K562 (cell line): ENCODE results near the gene RAP1GAP2. TPM values are rescaled to one million over a fixed set of nuclear protein-coding genes. Genes with fewer than 3 reads are reported as not detected.

Source experiments
- ATAC-seq: fragments of 200-7000 bp; cut with Tn5 transposase; 3 replicates; pipeline ENCODE4 v1.9.1; 2020; ENCODE audit warnings: moderate library complexity
- BruUV-seq: library from RNA; stranded (reverse); fragments of 400-500 nt; replicated peaks from 2 replicates; lab custom pipeline; 2021; lab: Mats Ljungman, UMichigan
- CTCF ChIA-PET: fragments of 300-600 bp; formaldehyde crosslinking; extraction: SDS; loops from one replicate; lab custom pipeline; 2021; ENCODE audit warnings: low intra/inter-chr PET ratio; lab: Yijun Ruan, JAX
- POLR2A ChIA-PET: fragments of 300-600, 350-650 bp; sonication (Branson Sonifier 250); formaldehyde crosslinking; extraction: SDS; loops from one replicate; lab custom pipeline; 2021; ENCODE audit warnings: antibody characterized with exemption, inconsistent platforms; lab: Yijun Ruan, JAX
- DNase-seq, 4 experiments: peaks; one replicate each; pipeline versions ENCODE4 v3.0.0 to v3.0.0-alpha.2; 2011 to 2018; ENCODE audit warnings: low spot score in 3 of 4, mixed read lengths in 3 of 4; ENCODE audit errors: extremely low read depth in 1 of 4
- FAIRE-seq: peaks from 2 replicates; lab custom pipeline; 2011; peaks lifted over from hg19 to GRCh38; lab: Jason Lieb, UNC
- H2AFZ ChIP-seq: 2 replicates; pipeline ENCODE4 v1.6.0; 2011; ENCODE audit warnings: low read depth, low read length, control low read depth, inconsistent platforms
- H3K27ac ChIP-seq: fragments of 200-600 bp; 3 replicates; pipeline ENCODE4 v1.8.0; 2011; ENCODE audit warnings: low read depth, mild to moderate bottlenecking, control low read depth, inconsistent platforms, low read length, moderate library complexity, mixed read lengths; ENCODE audit errors: extremely low read depth
- H3K27me3 ChIP-seq, 2 experiments: fragments of 300-600 bp in 1 of 2; 2 replicates in 1 of 2; 3 replicates in 1 of 2; pipeline versions ENCODE4 v1.6.0 to v1.8.0; 2011; ENCODE audit warnings: inconsistent platforms in 2 of 2, low read length in 2 of 2, mild to moderate bottlenecking in 1 of 2, mixed read lengths in 1 of 2, moderate library complexity in 1 of 2; ENCODE audit not compliant: control insufficient read depth in 2 of 2, insufficient read depth in 2 of 2
- H3K36me3 ChIP-seq: fragments of 300-600 bp; 3 replicates; pipeline ENCODE4 v1.8.0; 2011; ENCODE audit warnings: mild to moderate bottlenecking, low read length, inconsistent platforms; ENCODE audit not compliant: control insufficient read depth, insufficient read depth
- H3K4me1 ChIP-seq, 2 experiments: fragments of 200-600 bp in 1 of 2; replicated peaks in 1 of 2; 2 replicates in 1 of 2; 3 replicates in 1 of 2; pipeline versions ENCODE4 v1.5.1 to v1.8.0; 2011; ENCODE audit warnings: inconsistent platforms in 2 of 2, low read length in 2 of 2, mild to moderate bottlenecking in 1 of 2, mixed read lengths in 1 of 2, moderate library complexity in 1 of 2; ENCODE audit not compliant: control insufficient read depth in 2 of 2, insufficient read depth in 2 of 2
- H3K4me2 ChIP-seq: 2 replicates; pipeline ENCODE4 v1.6.1; 2011; ENCODE audit warnings: low read length, control low read depth, inconsistent platforms, mixed read lengths; ENCODE audit not compliant: insufficient read depth
- H3K4me3 ChIP-seq: fragments of 200-600 bp; sonication (generic), shearing (Covaris generic); 2 replicates; pipeline ENCODE4 v1.5.1; 2016; ENCODE audit warnings: control low read depth, inconsistent platforms
- H3K79me2 ChIP-seq: fragments of 200-600 bp; 3 replicates; pipeline ENCODE4 v1.8.0; 2011; ENCODE audit warnings: low read length, inconsistent platforms; ENCODE audit not compliant: control insufficient read depth, insufficient read depth
- H3K9ac ChIP-seq, 2 experiments: 2 replicates each; pipeline versions ENCODE4 v1.6.0 to v1.6.1; 2011; ENCODE audit warnings: low read depth in 2 of 2, low read length in 2 of 2, control low read depth in 1 of 2, inconsistent platforms in 1 of 2, mild to moderate bottlenecking in 1 of 2, mixed read lengths in 1 of 2; ENCODE audit not compliant: insufficient read depth in 1 of 2
- H3K9me1 ChIP-seq: one replicate; pipeline ENCODE4 v1.6.0; 2011; ENCODE audit warnings: inconsistent platforms, mild to moderate bottlenecking, low read length, moderate library complexity; ENCODE audit not compliant: control insufficient read depth, insufficient read depth
- H3K9me3 ChIP-seq: replicated peaks from 2 replicates; pipeline ENCODE4 v1.5.1; 2011; ENCODE audit warnings: low read depth, low read length, inconsistent platforms; ENCODE audit not compliant: control insufficient read depth, insufficient read depth
- H4K20me1 ChIP-seq: replicated peaks from 2 replicates; pipeline ENCODE4 v1.6.1; 2011; ENCODE audit warnings: low read length, inconsistent platforms, mixed read lengths; ENCODE audit not compliant: control insufficient read depth, insufficient read depth
- ARID4B ChIP-seq: sonication (generic); formaldehyde crosslinking; IDR thresholded peaks from 2 replicates; pipeline ENCODE4 v1.8.0; 2022; ENCODE audit warnings: mild to moderate bottlenecking, missing genetic modification reagents
- ATF1 ChIP-seq, 2 experiments: fragments of 450-650 bp in 1 of 2; IDR thresholded peaks; 2 replicates each; pipeline ENCODE4 v1.6.1; 2016; ENCODE audit warnings: missing compliant biosample characterization in 1 of 2, missing genetic modification characterization in 1 of 2
- SMAD3 ChIP-seq: fragments of 450-650 bp; formaldehyde crosslinking; conservative IDR thresholded peaks from 2 replicates; pipeline ENCODE4 v1.4.0; 2020; ENCODE audit warnings: mild to moderate bottlenecking
- TEAD2 ChIP-seq: fragments of 450-650 bp; IDR thresholded peaks from 2 replicates; pipeline ENCODE4 v1.6.1; 2016; ENCODE audit warnings: missing genetic modification characterization, control low read depth, missing compliant biosample characterization
- ZNF707 ChIP-seq: fragments of 250-450 bp; sonication (Bioruptor Pico); conservative IDR thresholded peaks from 2 replicates; pipeline ENCODE4 v1.8.0; 2022; ENCODE audit warnings: inconsistent platforms, mild to moderate bottlenecking, moderate library complexity
- WGBS: fragments of 100-300 bp; shearing (Covaris generic); methylation state at CpG from one replicate; pipeline ENCODE4 v1.1.6; 2016; ENCODE audit warnings: low coverage, mixed read lengths; ENCODE audit not compliant: insufficient coverage; ENCODE audit errors: missing lambda C conversion rate; 5-methylcytosine and 5-hydroxymethylcytosine counted together
- in situ Hi-C: fragments of 300-500 bp; cut with MboI; formaldehyde crosslinking; loops from 4 replicates; pipeline ENCODE4 v1.15.0; 2018; ENCODE audit warnings: inconsistent platforms, mixed read lengths
- intact Hi-C: fragments of 100-400 bp; cut with micrococcal nuclease; formaldehyde crosslinking; loops from 2 replicates; pipeline ENCODE4 v1.14.2; 2022
- polyA plus RNA-seq, 8 experiments: library from polyadenylated mRNA; depleted of rRNA in 4 of 8; stranded (reverse) in 5 of 8; unstranded in 3 of 8; fragments of >200 nt; fragmentation: Nextera tagmentation in 2 of 8; fragmentation: Illumina TruSeq in 1 of 8; extraction: Ambion mirVana in 2 of 8; extraction: Trizol in 1 of 8; gene quantifications; 2 replicates each; pipeline versions ENCODE4 v1.2.1 to v1.2.3, GENCODE V29; 2011 to 2014; ENCODE audit warnings: inconsistent platforms in 1 of 8, missing spikeins in 1 of 8
- total RNA-seq, 7 experiments: library from RNA; depleted of rRNA in 6 of 7; stranded (reverse); fragments of >200 nt in 6 of 7; fragmentation: Illumina TruSeq in 2 of 7; extraction: Trizol in 2 of 7; gene quantifications; 2 replicates each; pipeline versions ENCODE4 v1.2.1 to v1.2.3, GENCODE V29; 2011 to 2021; ENCODE audit warnings: low replicate concordance in 1 of 7

RAP1GAP2 gene
- total and polyA plus RNA-seq, 9 of the 15 experiments (the other 6 are each of a cell fraction or from before 2014, with no cell fraction given) = 0.01 to 1.3 (median 0.42) TPM; not detected in 1

GRCh38 chr17:2893422-2893914 is 97.2 kb downstream of the RAP1GAP2 start:
- CTCF ChIA-PET = no interaction called here
- no peaks in the 10 kb centered on the region for H3K79me2 ChIP-seq
- H3K4me1 ChIP-seq = no peaks in the 10 kb centered on the region
- H3K27ac ChIP-seq = no peak overlapping the region
- 25% methylated on average over 13 of the region's 20 CpGs for WGBS
- peaks cover 0 to 41% of the 10 kb centered on the region in 2 experiments; a peak in 3 of 5 replicates for H3K27me3 ChIP-seq
- no TSS peak for BruUV-seq
- H3K4me3 ChIP-seq = no peak overlapping the region
- POLR2A ChIA-PET = no interaction called here
- no peak for TF ChIP-seq TEAD2
- TF ChIP-seq ZNF707 (CRISPR knock-in tag) = no peak
- DNase-seq (no peak), FAIRE-seq (no peak), ATAC-seq (no peak)
- no peak overlapping the region for H3K4me2 ChIP-seq
- intact Hi-C loops (no loop called here), in situ Hi-C loops (no loop called here)
- no peak overlapping the region for H2AFZ ChIP-seq
- no peaks in the 10 kb centered on the region for H3K36me3 ChIP-seq
- H4K20me1 ChIP-seq = no peaks in the 10 kb centered on the region
- H3K9me1 ChIP-seq = no peaks in the 10 kb centered on the region
- H3K9me3 ChIP-seq = no peaks in the 10 kb centered on the region
- H3K9ac ChIP-seq = no peak overlapping the region

- no peak for TF ChIP-seq SMAD3 (CRISPR knock-in tag)
- TF ChIP-seq ATF1 (CRISPR knock-in tag; IDR thresholded peaks at IDR 0.05) = no peak
- no peak for TF ChIP-seq ATF1 (tag; IDR thresholded peaks at IDR 0.05)
- TF ChIP-seq ARID4B (CRISPR knock-in tag) = no peak
- TF ChIP-seq ZNF707 (CRISPR knock-in tag) = no peak
- H3K9me1 ChIP-seq = no peaks in the 10 kb centered on the region
- no peaks in the 10 kb centered on the region for H3K79me2 ChIP-seq
- H2AFZ ChIP-seq = no peak overlapping the region
- ChIA-PET POLR2A (no interaction called here), CTCF (no interaction called here)
- no peaks in the 10 kb centered on the region for H3K9me3 ChIP-seq
- no peaks in the 10 kb centered on the region for H3K4me1 ChIP-seq
- no peaks in the 10 kb centered on the region for H3K36me3 ChIP-seq
- BruUV-seq = no TSS peak
- no peak overlapping the region for H3K27ac ChIP-seq
- 29% methylated on average over 5 of the region's 17 CpGs for WGBS
- no peak for ATAC-seq
- no peak overlapping the region for H3K9ac ChIP-seq
- H3K4me2 ChIP-seq = no peak overlapping the region
- H3K27me3 ChIP-seq = peaks cover 0 to 34% of the 10 kb centered on the region in 2 experiments; a peak in 3 of 5 replicates
- H3K4me3 ChIP-seq = no peak overlapping the region
- intact Hi-C loops = no loop called here
- H4K20me1 ChIP-seq = no peaks in the 10 kb centered on the region; the same call in 1 of the 2 replicates
- in situ Hi-C loops = no loop called here
- no peak for DNase-seq
- FAIRE-seq = no peak
Observed at GRCh38 chr17:2894782-2895181, 98.5 kb downstream of the RAP1GAP2 start.
